HG03280 (cell line): ENCODE results near the gene APOL4.
"Not testable (repeated sequence)": the region's sequence is repeated elsewhere in the genome, so short reads cannot be mapped to it uniquely, and the experiment has no call there.

ENCODE experiments used
- ATAC-seq: cut with Tn5 transposase; IDR thresholded peaks from one replicate; pipeline ENCODE4 v1.9.1; 2021; ENCODE audit warnings: mild to moderate bottlenecking, moderate library complexity; ENCODE audit not compliant: unreplicated experiment

The APOL4 gene

GRCh38 chr22:36208914-36209313 lies 7.3 kb upstream of the APOL4 start:
- no peak for ATAC-seq

- no peak for ATAC-seq
Measured at GRCh38 chr22:36208162-36208765, 6.7 kb upstream of the APOL4 start.

- ATAC-seq, result no peak
Measured at GRCh38 chr22:36206255-36206654, 4.6 kb upstream of the APOL4 start.

- not testable (repeated sequence) for ATAC-seq
Measured at GRCh38 chr22:36205573-36205972, 4.0 kb upstream of the APOL4 start.

GRCh38 chr22:36204632-36205015 lies 3.0 kb upstream of the APOL4 start:
- ATAC-seq, result no peak

- no peak for ATAC-seq
Measured at GRCh38 chr22:36204001-36204631, 2.5 kb upstream of the APOL4 start.

GRCh38 chr22:36203441-36203840 lies 1.8 kb upstream of the APOL4 start:
- not testable (repeated sequence) for ATAC-seq

GRCh38 chr22:36202906-36203305 lies 1.3 kb upstream of the APOL4 start:
- ATAC-seq, result not testable (repeated sequence)

GRCh38 chr22:36201025-36201424 lies 584 bp downstream of the APOL4 start:
- ATAC-seq, result not testable (repeated sequence)

- ATAC-seq, result no peak
Measured at GRCh38 chr22:36199001-36199551, 2.5 kb downstream of the APOL4 start.

- ATAC-seq, result no peak
Measured at GRCh38 chr22:36198536-36198935, 3.1 kb downstream of the APOL4 start.

- ATAC-seq, result no peak
Measured at GRCh38 chr22:36197514-36198146, 4.0 kb downstream of the APOL4 start.

GRCh38 chr22:36197065-36197440 lies 4.6 kb downstream of the APOL4 start:
- no peak for ATAC-seq

GRCh38 chr22:36196254-36197064 lies 5.2 kb downstream of the APOL4 start:
- ATAC-seq, result no peak

- no peak for ATAC-seq
Measured at GRCh38 chr22:36194971-36195370, 6.6 kb downstream of the APOL4 start.

- ATAC-seq, result no peak
Measured at GRCh38 chr22:36194385-36194784, 7.2 kb downstream of the APOL4 start.

- no peak for ATAC-seq
Measured at GRCh38 chr22:36193577-36193976, 8.0 kb downstream of the APOL4 start.

GRCh38 chr22:36193171-36193570 lies 8.4 kb downstream of the APOL4 start:
- ATAC-seq, result no peak

- no peak for ATAC-seq
Measured at GRCh38 chr22:36192542-36192941, 9.1 kb downstream of the APOL4 start.

GRCh38 chr22:36191106-36191836 lies 10.3 kb downstream of the APOL4 start:
- ATAC-seq, result no peak

GRCh38 chr22:36187862-36188261 lies 13.7 kb downstream of the APOL4 start:
- ATAC-seq, result not testable (repeated sequence)
